DND-41 (cell line): ENCODE results near the gene GSK3A.

Experiments used
- CTCF ChIP-seq: IDR thresholded peaks from 2 replicates; pipeline ENCODE4 v1.5.1; 2012; ENCODE audit warnings: borderline replicate concordance, low read length, moderate library complexity, mild to moderate bottlenecking; ENCODE audit not compliant: poor library complexity, severe bottlenecking; ENCODE audit errors: extremely low read depth
- EZH2 ChIP-seq: IDR thresholded peaks from 3 replicates; pipeline ENCODE4 v1.6.1; 2012; ENCODE audit warnings: borderline replicate concordance, low read depth, mild to moderate bottlenecking, moderate library complexity, low read length, inconsistent platforms; ENCODE audit not compliant: severe bottlenecking

GRCh38 chr19:42232435-42232834 is 10.0 kb downstream of the GSK3A start:
- no peak for TF ChIP-seq CTCF
- TF ChIP-seq EZH2, result no peak
